NCI-H345 treated with DMSO at 0.1 percent for 48 hours (cell line): ENCODE results near the gene PCBP3.
"Not testable (repeated sequence)": the region's sequence is repeated elsewhere in the genome, so short reads cannot be mapped to it uniquely, and the experiment has no call there.

Experiments
- DNase-seq: peaks from one replicate; lab custom pipeline; 2025; ENCODE audit not compliant: unreplicated experiment; lab: John Stamatoyannopoulos, UW

The PCBP3 gene

GRCh38 chr21:45802956-45803617 is 159.6 kb downstream of the PCBP3 start:
- DNase-seq, result no peak

- no peak for DNase-seq
Measured at GRCh38 chr21:45803618-45804340, 160.3 kb downstream of the PCBP3 start.

- DNase-seq, result no peak
Measured at GRCh38 chr21:45804809-45805313, 161.3 kb downstream of the PCBP3 start.

GRCh38 chr21:45805321-45805720 is 161.8 kb downstream of the PCBP3 start:
- no peak for DNase-seq

GRCh38 chr21:45806042-45806441 is 162.5 kb downstream of the PCBP3 start:
- DNase-seq, result no peak

- not testable (repeated sequence) for DNase-seq
Measured at GRCh38 chr21:45808663-45809062, 165.1 kb downstream of the PCBP3 start.

- DNase-seq, result no peak
Measured at GRCh38 chr21:45809421-45809820, 165.9 kb downstream of the PCBP3 start.

GRCh38 chr21:45811136-45811535 is 167.6 kb downstream of the PCBP3 start:
- no peak for DNase-seq

GRCh38 chr21:45814210-45814940 is 170.8 kb downstream of the PCBP3 start:
- DNase-seq, result not testable (repeated sequence)

GRCh38 chr21:45815781-45816180 is 172.3 kb downstream of the PCBP3 start:
- DNase-seq, result not testable (repeated sequence)

- DNase-seq, result no peak
Measured at GRCh38 chr21:45816794-45817193, 173.3 kb downstream of the PCBP3 start.

GRCh38 chr21:45817345-45817744 is 173.8 kb downstream of the PCBP3 start:
- no peak for DNase-seq

- DNase-seq, result no peak
Measured at GRCh38 chr21:45818276-45818903, 174.9 kb downstream of the PCBP3 start.

GRCh38 chr21:45818904-45819285 is 175.4 kb downstream of the PCBP3 start:
- no peak for DNase-seq

GRCh38 chr21:45819478-45820170 is 176.1 kb downstream of the PCBP3 start:
- no peak for DNase-seq

- peak; percentile 77 for DNase-seq
Measured at GRCh38 chr21:45820171-45821091, 176.9 kb downstream of the PCBP3 start.

- DNase-seq, result no peak
Measured at GRCh38 chr21:45821315-45821962, 177.9 kb downstream of the PCBP3 start.

GRCh38 chr21:45821998-45822397 is 178.5 kb downstream of the PCBP3 start:
- no peak for DNase-seq

GRCh38 chr21:45822429-45823099 is 179.0 kb downstream of the PCBP3 start:
- DNase-seq, result no peak
